ENCODE results near the gene SUMO4.

The SUMO4 gene

DNA sequence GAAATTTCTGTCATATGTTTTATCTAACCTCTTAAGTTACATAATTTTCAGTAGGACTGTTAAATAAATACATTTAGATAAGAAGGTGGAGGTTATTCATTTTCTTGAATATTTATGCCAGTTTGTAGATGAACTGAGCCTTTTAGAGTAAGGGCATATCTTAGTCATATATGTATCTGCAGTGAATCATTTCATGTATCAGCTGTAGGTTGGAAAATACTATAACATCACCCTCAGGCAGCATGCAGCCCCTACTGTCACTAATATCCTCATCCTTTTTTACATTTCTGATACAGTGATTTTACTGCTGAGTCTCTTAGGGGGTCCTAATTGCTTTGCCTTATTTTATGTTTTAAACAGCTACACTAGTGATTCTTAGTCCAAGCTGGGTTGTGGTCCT is 19.5 kb upstream of the SUMO4 start:
- ATAC-seq, result no peak
- TF ChIP-seq, protein P1, sequence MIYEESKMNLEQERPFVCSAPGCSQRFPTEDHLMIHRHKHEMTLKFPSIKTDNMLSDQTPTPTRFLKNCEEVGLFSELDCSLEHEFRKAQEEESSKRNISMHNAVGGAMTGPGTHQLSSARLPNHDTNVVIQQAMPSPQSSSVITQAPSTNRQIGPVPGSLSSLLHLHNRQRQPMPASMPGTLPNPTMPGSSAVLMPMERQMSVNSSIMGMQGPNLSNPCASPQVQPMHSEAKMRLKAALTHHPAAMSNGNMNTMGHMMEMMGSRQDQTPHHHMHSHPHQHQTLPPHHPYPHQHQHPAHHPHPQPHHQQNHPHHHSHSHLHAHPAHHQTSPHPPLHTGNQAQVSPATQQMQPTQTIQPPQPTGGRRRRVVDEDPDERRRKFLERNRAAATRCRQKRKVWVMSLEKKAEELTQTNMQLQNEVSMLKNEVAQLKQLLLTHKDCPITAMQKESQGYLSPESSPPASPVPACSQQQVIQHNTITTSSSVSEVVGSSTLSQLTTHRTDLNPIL (CRISPR knock-in tag; IDR thresholded peaks at IDR 0.05; ENCODE audit: low read depth), result no peak
- TF ChIP-seq CSDC2 (CRISPR knock-in tag; IDR thresholded peaks at IDR 0.05) (no peak), SNAI2 (CRISPR knock-in tag; IDR thresholded peaks at IDR 0.05) (no peak)
- TF ChIP-seq, protein P2, sequence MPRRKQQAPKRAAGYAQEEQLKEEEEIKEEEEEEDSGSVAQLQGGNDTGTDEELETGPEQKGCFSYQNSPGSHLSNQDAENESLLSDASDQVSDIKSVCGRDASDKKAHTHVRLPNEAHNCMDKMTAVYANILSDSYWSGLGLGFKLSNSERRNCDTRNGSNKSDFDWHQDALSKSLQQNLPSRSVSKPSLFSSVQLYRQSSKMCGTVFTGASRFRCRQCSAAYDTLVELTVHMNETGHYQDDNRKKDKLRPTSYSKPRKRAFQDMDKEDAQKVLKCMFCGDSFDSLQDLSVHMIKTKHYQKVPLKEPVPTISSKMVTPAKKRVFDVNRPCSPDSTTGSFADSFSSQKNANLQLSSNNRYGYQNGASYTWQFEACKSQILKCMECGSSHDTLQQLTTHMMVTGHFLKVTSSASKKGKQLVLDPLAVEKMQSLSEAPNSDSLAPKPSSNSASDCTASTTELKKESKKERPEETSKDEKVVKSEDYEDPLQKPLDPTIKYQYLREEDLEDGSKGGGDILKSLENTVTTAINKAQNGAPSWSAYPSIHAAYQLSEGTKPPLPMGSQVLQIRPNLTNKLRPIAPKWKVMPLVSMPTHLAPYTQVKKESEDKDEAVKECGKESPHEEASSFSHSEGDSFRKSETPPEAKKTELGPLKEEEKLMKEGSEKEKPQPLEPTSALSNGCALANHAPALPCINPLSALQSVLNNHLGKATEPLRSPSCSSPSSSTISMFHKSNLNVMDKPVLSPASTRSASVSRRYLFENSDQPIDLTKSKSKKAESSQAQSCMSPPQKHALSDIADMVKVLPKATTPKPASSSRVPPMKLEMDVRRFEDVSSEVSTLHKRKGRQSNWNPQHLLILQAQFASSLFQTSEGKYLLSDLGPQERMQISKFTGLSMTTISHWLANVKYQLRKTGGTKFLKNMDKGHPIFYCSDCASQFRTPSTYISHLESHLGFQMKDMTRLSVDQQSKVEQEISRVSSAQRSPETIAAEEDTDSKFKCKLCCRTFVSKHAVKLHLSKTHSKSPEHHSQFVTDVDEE (CRISPR knock-in tag; IDR thresholded peaks at IDR 0.05), result no peak

DNA sequence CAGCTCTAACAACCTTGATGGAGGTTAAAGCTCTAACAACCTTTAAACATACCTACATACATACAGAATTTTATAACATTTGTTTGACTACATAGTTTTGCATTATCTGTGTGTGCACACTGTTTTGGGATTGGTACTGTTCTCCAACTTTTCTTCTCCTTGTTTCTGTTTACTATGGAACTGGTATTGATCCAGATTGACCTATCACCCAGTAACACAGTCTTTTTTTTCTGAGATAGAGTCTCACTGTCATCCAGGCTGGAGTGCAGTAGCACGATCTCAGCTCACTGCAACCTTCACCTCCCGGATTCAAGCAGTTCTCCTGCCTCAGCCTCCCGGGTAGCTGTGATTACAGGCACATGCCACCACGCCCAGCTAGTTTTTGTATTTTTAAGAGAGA is 16.7 kb upstream of the SUMO4 start:
- TF ChIP-seq ZFP30 (CRISPR knock-in tag; IDR thresholded peaks at IDR 0.05) (no peak), CSDC2 (CRISPR knock-in tag; IDR thresholded peaks at IDR 0.05) (no peak)
- TF ChIP-seq, protein P3, sequence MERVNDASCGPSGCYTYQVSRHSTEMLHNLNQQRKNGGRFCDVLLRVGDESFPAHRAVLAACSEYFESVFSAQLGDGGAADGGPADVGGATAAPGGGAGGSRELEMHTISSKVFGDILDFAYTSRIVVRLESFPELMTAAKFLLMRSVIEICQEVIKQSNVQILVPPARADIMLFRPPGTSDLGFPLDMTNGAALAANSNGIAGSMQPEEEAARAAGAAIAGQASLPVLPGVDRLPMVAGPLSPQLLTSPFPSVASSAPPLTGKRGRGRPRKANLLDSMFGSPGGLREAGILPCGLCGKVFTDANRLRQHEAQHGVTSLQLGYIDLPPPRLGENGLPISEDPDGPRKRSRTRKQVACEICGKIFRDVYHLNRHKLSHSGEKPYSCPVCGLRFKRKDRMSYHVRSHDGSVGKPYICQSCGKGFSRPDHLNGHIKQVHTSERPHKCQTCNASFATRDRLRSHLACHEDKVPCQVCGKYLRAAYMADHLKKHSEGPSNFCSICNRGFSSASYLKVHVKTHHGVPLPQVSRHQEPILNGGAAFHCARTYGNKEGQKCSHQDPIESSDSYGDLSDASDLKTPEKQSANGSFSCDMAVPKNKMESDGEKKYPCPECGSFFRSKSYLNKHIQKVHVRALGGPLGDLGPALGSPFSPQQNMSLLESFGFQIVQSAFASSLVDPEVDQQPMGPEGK (CRISPR knock-in tag; IDR thresholded peaks at IDR 0.05; ENCODE audit: borderline replicate concordance), result no peak
- ATAC-seq, result no peak

DNA sequence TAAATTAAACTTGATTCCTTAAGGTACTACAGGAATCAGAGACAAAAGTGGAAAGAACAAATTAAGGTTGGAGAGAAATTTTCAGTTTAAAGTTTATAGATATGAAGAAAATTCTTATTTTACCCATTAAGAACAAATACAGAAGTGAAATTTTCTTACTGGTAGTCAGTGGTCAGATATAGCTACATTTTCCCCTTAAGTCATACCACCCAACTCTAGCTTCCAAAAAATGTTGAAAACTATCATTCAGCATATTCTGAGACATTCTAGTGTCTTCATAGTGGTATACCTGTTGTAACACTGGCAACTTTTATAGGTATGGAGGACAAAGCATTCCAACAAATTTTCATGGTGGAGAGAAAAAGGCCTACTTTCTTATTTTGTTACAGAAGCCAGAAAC is 15.6 kb upstream of the SUMO4 start:
- TF ChIP-seq ZC3H10 (CRISPR knock-in tag; IDR thresholded peaks at IDR 0.05), result no peak
- no peak for TF ChIP-seq TCF4 (CRISPR knock-in tag; IDR thresholded peaks at IDR 0.05; ENCODE audit: borderline replicate concordance)
- TF ChIP-seq RARB (CRISPR knock-in tag; IDR thresholded peaks at IDR 0.05), result no peak
- TF ChIP-seq, protein P2 (CRISPR knock-in tag; IDR thresholded peaks at IDR 0.05), result no peak
- TF ChIP-seq, protein P4, sequence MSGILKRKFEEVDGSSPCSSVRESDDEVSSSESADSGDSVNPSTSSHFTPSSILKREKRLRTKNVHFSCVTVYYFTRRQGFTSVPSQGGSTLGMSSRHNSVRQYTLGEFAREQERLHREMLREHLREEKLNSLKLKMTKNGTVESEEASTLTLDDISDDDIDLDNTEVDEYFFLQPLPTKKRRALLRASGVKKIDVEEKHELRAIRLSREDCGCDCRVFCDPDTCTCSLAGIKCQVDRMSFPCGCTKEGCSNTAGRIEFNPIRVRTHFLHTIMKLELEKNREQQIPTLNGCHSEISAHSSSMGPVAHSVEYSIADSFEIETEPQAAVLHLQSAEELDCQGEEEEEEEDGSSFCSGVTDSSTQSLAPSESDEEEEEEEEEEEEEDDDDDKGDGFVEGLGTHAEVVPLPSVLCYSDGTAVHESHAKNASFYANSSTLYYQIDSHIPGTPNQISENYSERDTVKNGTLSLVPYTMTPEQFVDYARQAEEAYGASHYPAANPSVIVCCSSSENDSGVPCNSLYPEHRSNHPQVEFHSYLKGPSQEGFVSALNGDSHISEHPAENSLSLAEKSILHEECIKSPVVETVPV (CRISPR knock-in tag; IDR thresholded peaks at IDR 0.05), result no peak
- no peak for TF ChIP-seq ZFP30 (CRISPR knock-in tag; IDR thresholded peaks at IDR 0.05)
- TF ChIP-seq, protein P1 (CRISPR knock-in tag; IDR thresholded peaks at IDR 0.05; ENCODE audit: low read depth), result no peak
- TF ChIP-seq GLIS3 (CRISPR knock-in tag; IDR thresholded peaks at IDR 0.05), result no peak
- no peak for TF ChIP-seq ARNTL (CRISPR knock-in tag; IDR thresholded peaks at IDR 0.05; ENCODE audit: borderline replicate concordance, low read depth)
- TF ChIP-seq ZNF70 (CRISPR knock-in tag; IDR thresholded peaks at IDR 0.05), result no peak
- no peak for TF ChIP-seq CSDC2 (CRISPR knock-in tag; IDR thresholded peaks at IDR 0.05)
- no peak for TF ChIP-seq BACH2 (CRISPR knock-in tag; IDR thresholded peaks at IDR 0.05; ENCODE audit: borderline replicate concordance)
- no peak for TF ChIP-seq SNAI2 (CRISPR knock-in tag; IDR thresholded peaks at IDR 0.05)
- no peak for TF ChIP-seq ZNF565 (CRISPR knock-in tag; conservative IDR thresholded peaks at IDR 0.05; ENCODE audit: low read depth)
- TF ChIP-seq PPARA (CRISPR knock-in tag; IDR thresholded peaks at IDR 0.05; ENCODE audit: borderline replicate concordance), result no peak
- no peak for TF ChIP-seq ESRRG (CRISPR knock-in tag; IDR thresholded peaks at IDR 0.05)
- TF ChIP-seq, protein P5, sequence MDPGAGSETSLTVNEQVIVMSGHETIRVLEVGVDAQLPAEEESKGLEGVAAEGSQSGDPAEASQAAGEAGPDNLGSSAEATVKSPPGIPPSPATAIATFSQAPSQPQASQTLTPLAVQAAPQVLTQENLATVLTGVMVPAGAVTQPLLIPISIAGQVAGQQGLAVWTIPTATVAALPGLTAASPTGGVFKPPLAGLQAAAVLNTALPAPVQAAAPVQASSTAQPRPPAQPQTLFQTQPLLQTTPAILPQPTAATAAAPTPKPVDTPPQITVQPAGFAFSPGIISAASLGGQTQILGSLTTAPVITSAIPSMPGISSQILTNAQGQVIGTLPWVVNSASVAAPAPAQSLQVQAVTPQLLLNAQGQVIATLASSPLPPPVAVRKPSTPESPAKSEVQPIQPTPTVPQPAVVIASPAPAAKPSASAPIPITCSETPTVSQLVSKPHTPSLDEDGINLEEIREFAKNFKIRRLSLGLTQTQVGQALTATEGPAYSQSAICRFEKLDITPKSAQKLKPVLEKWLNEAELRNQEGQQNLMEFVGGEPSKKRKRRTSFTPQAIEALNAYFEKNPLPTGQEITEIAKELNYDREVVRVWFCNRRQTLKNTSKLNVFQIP (CRISPR knock-in tag; IDR thresholded peaks at IDR 0.05; ENCODE audit: borderline replicate concordance, low read depth), result no peak
- no peak for TF ChIP-seq TOX (CRISPR knock-in tag; IDR thresholded peaks at IDR 0.05; ENCODE audit: borderline replicate concordance)
- no peak for TF ChIP-seq ZNF8 (CRISPR knock-in tag; IDR thresholded peaks at IDR 0.05)
- no peak for ATAC-seq

Measured in SK-N-SH treated with all-trans-retinoic acid at 6 μM for 48 hours (cell line).